NCI-H2196 (cell line): ENCODE data around the gene MYH8.

Source experiments
- DNase-seq: peaks from one replicate; lab custom pipeline; 2025; ENCODE audit not compliant: unreplicated experiment; lab: John Stamatoyannopoulos, UW

The MYH8 gene

GRCh38 chr17:10421900-10422542 lies at the start of gene MYH8:
Gene MYH8 (minus strand): TSS chr17:10421950. CDS start chr17:10420227, 1,723 bp downstream.
- DNase-seq = no peak

- no peak for DNase-seq
These were observed 47.7 kb upstream of the MYH8 start, which contains the start of gene MYH4 for GRCh38 chr17:10469459-10469858. Gene MYH4 (minus strand): TSS chr17:10469559. CDS start chr17:10466745, 2,814 bp downstream.

DNA sequence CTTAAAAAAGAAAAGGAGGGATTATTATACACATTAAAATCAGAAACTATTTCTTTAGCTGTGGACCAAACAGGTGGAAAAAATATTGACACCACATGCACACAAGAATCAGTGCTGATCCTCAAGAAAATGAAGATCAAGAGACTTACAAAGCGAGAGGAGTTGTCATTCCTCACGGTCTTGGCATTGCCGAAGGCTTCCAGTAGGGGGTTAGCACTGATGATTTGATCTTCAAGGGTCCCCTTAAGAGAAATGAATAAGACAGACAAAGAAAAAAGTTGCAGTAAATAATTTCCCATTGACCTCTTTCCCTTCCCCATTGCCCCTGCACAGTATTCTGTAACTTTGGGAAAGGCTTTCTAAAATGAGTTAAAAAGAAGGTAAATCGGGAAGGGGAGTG lies 41.7 kb upstream of the MYH8 start:
- no peak for DNase-seq

DNA sequence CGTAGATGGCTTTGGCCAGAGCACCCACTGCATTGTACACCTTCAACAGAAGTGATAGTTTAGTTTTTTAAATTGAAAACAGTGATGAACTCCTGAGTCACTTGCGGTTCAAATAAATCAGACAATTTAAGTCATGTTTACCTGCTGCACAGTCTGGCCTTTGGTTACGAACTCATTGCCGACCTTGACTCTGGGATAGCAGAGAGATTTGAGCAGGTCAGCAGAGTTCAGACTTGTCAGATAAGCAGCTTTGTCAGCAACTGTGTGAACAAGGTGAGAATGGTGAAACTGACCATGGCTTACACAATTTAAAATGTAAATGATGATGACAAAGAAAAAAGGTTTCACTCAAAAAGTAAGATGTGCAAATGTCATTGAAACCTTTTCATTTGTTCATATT lies 38.3 kb upstream of the MYH8 start:
- DNase-seq = no peak

- no peak for DNase-seq
These were observed 37.0 kb upstream of the MYH8 start for GRCh38 chr17:10458701-10459100.

GRCh38 chr17:10457952-10458351 lies 36.2 kb upstream of the MYH8 start:
- no peak for DNase-seq

- DNase-seq = no peak
These were observed 25.5 kb upstream of the MYH8 start for GRCh38 chr17:10447026-10447931.

- DNase-seq = no peak
These were observed 18.1 kb upstream of the MYH8 start for GRCh38 chr17:10439816-10440215.

DNA sequence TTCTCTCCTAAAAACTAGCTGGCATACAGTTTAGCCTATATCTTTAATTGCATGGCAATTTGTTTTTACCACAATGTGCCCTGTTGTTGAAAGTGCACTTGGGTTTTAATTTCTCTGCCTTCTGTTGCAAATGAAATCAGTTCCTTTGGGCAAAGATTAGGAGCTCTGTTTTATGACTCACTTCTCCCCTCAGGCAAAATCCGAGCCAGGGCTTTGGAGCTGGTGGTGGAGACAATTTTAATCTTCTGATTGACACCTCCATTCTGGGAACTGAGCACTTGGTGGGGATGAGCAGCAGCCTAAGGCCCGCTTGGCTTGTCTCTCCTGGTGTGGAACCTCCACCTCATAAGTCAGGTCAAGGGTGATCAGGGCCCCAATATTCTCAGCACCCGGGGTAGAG lies 13.3 kb upstream of the MYH8 start:
- DNase-seq = no peak

DNA sequence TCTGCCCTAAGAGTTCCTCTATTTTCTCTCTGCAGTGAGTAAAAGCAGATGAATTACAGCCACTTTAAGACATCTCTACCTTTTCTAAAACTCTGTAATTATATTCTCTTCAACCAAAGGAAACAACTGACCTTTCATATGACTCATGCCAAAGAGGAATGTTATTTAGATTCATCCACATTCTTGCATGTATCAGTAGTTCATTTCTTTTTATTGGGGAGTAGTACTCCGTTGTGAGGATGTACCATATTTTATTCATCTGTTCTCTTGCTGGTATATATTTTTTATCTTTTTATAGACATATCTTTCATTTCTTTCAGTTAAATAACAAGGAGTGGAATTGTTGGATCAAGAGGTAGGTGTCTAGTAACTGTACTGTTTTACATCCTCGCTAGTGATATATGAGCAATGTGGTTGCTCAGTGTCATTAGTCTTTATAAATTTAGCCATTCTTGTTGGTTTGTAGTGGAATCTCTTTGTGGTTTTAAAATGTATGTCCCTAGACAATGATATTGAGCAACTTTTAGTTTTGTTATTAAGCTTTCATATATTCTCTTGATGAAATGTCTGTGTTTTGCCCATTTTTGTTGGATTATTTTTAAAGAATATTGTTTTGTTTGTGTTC lies 7.8 kb upstream of the MYH8 start:
- no peak for DNase-seq

DNA sequence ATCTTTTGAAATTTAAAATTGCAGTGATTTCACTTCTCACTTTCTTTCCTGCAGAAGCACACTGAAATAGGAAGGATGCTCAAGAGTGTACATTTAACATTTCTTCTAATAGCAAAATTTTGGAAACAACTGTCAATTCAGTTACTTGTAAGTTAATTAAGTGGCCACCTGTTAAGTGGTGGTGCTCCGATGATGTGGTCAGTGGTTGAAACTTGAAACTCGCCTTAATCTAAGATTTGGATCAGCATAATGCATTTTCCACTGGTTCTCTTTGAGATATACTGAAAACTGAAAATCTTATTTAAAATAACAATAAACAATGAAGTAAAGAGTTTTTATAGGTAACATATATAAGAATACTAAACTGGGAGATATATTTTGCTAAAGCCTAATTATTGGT lies 7.0 kb upstream of the MYH8 start:
- DNase-seq = no peak

GRCh38 chr17:10421211-10421610 lies 539 bp downstream of the MYH8 start:
- DNase-seq = no peak

DNA sequence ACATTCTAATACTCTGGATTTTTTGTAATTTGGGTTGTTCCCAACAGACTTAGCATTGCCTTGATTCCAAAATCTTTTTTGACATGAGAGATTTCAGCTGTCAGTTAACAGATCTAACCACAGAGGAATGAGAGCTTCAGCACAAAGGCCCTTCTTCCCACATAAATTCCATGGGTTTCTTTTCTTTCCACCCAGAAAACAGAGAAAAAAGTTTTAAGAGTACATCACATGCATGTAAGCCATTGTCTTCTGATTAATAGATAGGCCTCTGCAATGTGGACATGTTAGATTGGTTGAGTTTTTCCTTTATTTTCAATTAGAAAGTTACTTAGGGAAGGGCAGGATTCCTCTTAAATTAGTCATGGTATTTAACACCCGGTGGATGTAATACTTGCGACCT lies 939 bp downstream of the MYH8 start:
- no peak for DNase-seq

DNA sequence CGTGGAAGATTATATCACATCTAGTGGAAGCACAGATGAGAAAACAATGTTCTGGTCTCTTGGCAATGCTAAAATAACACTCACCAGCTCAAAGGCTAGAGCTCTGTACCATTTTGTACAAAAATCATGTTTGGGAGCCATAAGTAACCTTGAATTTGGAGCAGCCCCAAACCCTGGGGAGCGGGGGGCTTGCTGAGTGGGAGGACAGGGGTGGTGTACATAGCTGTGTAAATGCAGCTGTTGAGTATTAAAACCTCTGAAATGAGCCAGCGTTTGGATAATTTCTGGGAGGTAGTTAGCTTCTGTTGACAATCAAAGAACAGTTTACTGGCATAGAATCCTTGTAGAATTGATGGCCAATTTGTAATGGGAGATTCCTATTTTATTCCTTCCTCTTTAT lies 4.3 kb downstream of the MYH8 start:
- no peak for DNase-seq

DNA sequence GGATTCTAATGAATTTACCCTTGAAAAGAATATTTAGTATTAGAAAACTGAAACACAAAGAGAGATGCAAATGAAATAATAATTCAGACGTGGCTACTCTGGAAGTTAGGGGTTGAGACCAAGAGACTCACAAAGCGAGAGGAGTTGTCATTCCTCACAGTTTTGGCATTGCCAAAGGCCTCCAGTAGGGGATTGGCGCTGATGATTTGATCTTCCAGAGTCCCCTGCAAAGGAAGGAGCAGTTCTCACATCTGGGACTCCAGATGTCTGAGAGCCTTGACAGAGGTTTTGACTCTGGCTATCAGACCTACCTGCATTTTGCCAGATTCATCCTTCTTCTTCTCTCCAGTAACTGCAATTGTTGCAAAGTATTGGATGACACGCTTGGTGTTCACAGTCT lies 6.6 kb downstream of the MYH8 start:
- DNase-seq = no peak

DNA sequence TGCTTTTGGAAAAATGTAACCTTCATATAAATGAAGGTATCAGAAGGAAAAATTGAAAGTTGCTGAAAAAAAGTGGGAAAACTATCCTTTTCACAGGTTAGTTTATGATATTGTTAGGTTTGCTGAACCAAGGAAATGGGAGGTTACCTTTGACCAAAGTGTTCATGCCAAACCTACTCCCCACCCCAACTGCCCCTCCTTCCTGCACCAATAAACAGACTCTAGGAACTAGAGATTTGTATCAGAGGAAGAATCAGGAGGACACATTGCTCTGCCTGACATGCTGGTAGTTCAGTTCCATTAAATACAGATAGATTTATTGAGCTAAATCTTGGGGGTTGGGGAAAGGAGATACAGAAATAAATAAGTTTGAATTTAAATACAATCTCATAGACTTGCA lies 18.2 kb downstream of the MYH8 start:
- DNase-seq = no peak

GRCh38 chr17:10398352-10398751 lies 23.4 kb downstream of the MYH8 start:
- no peak for DNase-seq

DNA sequence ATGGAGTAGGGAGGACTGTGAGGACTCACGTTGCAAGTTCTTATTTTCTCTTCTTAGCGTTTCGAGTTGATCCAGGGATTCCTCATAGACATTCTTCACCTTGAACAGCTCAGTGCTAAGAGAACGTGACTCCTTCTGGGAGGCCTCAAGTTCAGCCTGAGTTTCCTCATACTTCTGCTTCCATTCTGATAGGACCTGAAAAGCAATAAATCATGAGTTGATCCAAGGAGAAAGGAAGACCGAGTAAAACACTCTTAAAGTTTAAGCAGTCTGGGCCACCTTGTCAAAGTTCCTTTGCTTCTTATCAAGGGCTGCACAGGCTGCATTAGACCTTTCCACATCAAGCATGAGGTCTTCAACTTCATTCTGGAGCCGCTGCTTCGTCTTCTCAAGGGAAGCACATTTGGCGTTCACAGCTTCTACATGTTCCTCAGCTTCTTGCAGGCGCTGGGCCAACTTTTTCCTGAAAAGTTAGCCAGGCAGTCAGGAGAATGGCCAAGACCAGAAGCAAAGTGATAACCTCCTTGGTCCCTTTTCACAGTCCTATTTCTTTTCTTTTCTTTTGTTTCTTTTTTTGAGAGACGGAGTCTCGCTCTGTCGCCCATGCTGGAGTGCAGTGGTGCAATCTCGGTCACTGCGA lies 25.1 kb downstream of the MYH8 start:
- DNase-seq = no peak

DNA sequence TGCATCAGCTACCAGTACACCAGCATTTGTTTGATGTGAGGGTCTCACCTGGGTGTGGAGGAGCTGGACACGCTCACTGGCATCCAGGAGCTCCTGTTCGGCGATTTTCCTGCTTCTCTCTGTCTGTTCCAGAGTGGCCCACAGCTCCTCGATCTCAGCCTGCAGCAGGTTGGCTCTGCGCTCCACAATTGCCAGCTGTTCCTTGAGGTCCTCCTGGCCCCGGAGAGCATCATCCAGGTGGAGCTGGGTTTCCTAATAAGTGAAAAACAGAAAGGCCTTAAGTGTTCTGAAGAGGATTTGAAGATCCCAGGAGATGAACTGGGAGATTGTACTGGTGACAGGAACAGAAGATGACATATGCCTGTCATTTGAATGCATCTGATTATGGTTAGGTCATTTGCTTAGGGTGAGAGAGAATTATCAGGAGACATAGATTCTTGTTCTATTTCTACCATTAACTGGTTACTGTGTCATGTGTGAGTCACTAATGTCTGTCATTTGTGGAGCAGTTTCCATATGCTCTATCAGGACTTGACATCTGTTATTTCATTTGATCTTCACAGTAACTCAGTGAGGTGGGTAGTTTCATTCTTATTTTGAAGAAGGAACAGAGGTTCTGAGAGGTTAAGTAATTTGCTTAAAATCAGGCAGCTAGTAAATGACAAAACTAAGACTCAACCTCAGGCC lies 27.4 kb downstream of the MYH8 start:
- no peak for DNase-seq

DNA sequence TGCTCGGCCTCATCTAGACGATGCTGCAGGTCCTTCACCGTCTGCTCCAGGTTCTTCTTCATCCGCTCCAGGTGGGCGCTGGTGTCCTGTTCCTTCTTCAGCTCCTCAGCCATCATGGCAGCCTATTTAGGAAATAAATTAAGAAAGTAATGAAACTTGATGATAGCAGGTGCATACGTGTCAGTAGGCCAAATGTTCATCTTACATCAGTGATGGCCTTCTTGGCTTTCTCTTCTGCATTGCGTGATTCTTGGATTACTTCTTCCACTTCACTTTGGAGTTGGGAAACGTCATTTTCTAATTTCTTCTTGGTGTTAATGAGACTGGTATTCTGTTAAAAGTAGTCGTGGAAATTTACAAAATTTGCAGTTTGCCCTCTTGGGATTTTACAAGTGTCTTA lies 28.9 kb downstream of the MYH8 start:
- no peak for DNase-seq

DNA sequence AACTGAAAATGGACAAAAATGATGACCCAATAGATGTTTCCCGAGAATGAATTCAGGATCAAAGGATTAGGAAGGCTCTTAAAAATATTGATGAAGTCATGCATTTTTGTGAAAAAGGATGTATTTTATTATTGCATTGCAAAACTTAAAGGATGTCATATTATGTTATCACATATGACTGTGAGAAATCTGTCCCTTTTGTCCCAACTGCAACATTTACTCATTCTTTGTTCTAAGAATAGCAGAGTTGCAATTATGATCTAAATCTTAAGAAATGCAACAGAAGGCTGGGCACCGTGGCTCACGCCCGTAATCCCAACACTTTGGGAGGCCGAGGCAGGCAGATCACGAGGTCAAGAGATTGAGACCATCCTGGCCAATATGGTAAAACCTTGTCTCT lies 35.9 kb downstream of the MYH8 start:
- no peak for DNase-seq
